HG03097 (cell line): ENCODE measurements around the gene MZT2B.
A peak's percentile ranks its signal among the peaks of the same experiment; 100 is the strongest.
"Not testable (repeated sequence)": the region's sequence is repeated elsewhere in the genome, so short reads cannot be mapped to it uniquely, and the experiment has no call there.

Experiments
- ATAC-seq: cut with Tn5 transposase; IDR thresholded peaks from one replicate; pipeline ENCODE4 v1.9.1; 2021; ENCODE audit not compliant: unreplicated experiment, low FRiP score

MZT2B gene

GRCh38 chr2:130152136-130152815 is 29.8 kb upstream of the MZT2B start:
- not testable (repeated sequence) for ATAC-seq

GRCh38 chr2:130152816-130153595 is 29.1 kb upstream of the MZT2B start:
- ATAC-seq, result no peak

DNA sequence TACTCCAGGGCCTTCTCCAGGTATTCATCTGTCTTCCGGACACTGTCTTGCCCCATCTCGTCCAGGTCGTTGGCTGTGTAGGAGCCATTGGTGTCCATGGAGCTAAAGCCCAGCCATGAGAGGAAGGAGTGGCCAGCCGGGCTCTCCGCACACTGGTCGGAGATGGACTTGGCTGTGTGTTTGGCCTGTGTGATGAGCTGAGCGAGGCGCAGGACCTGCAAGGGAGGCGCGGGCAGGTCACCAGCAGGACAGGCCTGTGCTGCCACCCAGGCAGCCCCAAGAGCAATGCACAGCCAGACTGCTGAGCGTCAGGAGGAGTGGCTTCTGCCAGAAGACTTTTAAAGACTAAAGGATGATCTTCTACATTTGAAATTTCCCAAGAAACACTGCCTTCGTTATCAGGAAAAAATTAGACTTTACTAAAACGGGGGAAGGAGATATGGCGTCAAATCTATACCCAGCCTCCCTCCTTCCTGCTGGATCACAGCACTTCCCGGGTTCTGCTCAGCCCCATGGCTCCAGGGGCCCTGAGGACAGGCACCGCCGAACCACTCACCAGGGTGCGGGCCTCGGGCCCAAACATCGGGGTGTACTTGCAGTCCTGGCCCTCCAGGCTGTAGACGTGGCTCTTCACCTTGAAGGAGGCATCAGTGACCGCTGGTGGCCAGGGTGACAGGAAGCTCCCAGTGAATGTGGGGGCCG is 28.2 kb upstream of the MZT2B start:
- ATAC-seq, result not testable (repeated sequence)

- ATAC-seq, result not testable (repeated sequence)
Measured at GRCh38 chr2:130154423-130154770, 27.7 kb upstream of the MZT2B start.

DNA sequence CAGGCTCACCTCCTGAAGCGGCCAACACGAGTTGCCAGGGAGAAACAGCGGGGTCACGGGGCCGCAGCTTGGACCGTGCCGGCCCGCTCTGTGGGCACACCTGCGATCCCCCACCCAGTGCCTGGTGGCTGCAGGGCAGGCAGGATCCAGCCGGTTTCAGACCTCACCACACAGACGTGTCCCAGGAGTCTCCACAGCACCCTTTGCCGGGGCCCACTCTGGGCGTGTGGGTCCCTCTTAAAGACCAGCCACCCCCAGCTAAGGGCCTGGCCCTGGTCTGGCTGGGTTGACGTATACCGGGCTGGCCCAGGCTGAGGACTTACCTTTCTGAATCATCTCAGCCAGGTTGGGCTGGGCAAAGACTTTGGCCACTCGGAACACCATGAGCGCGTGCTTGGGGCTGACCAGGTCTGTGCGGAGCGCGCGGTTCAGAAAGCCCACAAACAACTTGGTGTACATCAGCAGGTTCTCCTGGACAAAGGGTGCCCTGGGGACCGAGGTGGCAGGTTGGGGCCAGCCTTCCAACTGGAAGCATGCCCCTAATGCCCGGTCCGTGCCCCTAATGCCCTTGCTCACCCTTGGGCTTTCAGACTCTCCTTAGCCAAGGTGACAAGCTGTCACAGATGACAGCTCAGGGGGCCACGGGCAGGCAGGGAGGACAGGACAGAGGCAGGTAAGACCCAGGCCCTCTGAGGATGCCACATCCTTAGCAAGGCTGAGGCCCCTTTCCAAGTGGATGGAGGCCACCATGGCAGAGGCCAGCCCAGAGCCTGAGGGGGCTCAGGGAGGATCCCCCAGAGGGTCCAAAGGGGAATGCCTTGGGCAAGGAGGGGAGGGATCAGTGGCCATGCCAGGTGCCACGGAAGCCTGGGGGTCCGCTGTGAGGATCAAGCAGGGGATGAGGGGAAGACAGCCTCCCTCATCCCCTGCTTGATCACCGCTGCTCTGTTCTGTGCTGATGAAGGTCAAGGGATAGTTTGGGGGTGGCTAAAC is 27.0 kb upstream of the MZT2B start:
- ATAC-seq, result no peak

- ATAC-seq, result not testable (repeated sequence)
Measured at GRCh38 chr2:130155956-130156623, 26.0 kb upstream of the MZT2B start.

- ATAC-seq, result no peak
Measured at GRCh38 chr2:130156624-130157004, 25.4 kb upstream of the MZT2B start.

DNA sequence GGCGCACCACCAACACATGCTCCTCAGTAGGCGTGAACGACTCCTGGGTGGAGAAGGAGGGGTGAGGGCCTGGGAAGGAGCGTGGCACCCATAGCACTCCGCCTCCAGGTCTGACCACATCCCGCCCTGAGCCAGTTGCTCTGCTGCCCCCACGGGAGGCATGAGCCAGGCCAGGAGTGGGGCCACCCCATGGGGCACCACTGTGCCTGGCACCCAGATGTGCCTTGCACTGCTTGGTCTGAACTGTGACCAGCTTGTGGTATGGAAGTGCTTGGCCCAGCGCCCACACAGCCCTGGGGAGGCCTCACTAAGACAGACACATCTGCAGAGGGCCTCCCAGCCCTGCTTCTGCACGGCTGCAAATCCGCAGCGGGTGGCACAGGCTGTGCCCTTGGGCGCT is 24.7 kb upstream of the MZT2B start:
- peak; percentile 41 for ATAC-seq

GRCh38 chr2:130157825-130158514 is 24.1 kb upstream of the MZT2B start:
- ATAC-seq, result peak; percentile 85

DNA sequence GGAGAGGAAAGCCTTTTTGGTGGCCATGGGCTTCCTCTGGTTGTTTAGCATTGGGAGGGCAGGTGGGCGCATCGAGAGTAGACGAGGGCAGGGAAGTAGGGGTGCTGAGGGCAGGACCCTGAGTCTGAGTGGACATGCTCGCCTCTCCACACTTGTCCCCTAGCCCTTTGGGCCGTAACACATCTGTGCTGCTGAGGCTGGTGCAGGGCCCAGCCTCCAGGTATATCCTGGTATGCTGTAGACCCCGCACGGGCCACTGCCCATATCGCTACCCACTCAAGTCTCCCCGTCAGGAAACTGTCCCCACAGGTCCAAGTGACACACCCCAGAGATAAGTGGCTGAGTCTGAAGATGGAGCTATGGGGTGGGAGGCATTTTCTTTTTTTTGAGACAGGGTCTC is 23.4 kb upstream of the MZT2B start:
- ATAC-seq, result no peak

GRCh38 chr2:130159376-130159775 is 22.7 kb upstream of the MZT2B start:
- ATAC-seq, result not testable (repeated sequence)

DNA sequence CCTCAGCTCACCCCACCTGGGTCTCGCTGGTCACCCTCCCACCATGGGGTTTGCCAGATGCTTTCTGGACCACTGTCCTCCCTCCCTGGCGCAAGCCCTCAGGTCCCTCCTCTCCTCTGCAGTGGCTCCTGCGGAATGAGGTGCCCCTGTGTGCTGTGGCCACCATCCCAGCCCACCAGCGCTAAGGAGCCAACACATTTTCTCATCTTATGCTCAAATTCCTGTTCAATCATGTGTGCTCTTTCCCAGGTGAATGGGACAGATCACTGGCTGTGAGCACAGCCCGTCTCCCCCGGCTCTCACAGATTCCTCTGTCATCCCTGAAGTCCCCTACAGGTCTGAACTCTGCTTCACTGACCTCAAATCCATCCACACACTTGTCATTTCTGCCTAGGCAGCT is 21.9 kb upstream of the MZT2B start:
- no peak for ATAC-seq

- not testable (repeated sequence) for ATAC-seq
Measured at GRCh38 chr2:130160838-130161705, 21.0 kb upstream of the MZT2B start.

GRCh38 chr2:130162486-130162885 is 19.6 kb upstream of the MZT2B start:
- not testable (repeated sequence) for ATAC-seq

DNA sequence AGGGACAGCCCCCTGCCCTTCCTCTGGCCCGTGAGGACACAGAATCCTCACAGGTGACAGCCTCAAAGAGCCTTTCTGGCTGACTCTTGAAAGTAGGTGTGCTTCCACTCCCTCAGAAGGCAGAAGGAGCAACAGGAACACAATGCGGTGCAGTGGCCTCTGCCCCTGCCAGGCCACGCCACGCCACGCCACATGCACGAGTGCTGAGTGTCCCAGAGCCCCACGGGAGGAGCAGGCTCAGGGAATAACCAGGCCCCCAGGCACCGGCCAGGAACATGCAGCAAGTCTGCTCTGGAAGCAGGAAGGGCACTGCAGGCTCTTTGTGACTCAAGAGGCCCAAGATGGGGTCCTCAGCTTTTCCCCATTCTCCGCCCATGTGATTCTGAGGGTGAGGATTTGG is 19.1 kb upstream of the MZT2B start:
- ATAC-seq, result no peak

DNA sequence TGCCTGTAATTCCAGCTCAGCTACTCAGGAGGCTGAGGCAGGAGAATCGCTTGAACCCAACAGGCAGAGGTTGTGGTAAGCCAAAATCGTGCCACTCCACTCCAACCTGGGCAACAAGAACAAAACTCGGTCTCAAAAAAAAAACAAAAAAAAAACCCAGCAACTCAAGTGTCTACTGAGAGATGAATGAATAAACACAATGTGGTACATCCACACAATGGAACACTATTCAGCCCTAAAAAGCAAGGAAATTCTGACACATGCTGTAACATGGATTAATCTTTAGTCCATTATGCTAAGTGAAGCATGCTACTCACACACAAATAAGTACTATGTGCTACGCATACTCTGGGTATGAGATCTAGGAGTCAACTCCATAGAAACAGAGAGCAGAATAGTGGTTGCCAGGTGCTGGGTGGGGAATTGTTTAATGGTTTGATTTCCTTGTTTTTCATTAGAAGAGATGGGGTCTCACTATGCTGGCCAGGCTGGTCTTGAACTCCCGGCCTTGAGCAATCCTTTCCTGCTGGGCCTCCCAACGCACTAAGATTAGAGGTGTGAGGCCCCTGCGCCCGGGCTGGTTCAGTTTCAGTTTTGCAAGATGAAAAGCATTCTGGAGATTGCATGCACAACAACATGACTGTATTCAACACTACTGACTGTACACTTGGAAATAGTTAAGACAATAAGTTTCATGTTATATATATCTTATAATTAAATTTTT is 16.6 kb upstream of the MZT2B start:
- ATAC-seq, result no peak

DNA sequence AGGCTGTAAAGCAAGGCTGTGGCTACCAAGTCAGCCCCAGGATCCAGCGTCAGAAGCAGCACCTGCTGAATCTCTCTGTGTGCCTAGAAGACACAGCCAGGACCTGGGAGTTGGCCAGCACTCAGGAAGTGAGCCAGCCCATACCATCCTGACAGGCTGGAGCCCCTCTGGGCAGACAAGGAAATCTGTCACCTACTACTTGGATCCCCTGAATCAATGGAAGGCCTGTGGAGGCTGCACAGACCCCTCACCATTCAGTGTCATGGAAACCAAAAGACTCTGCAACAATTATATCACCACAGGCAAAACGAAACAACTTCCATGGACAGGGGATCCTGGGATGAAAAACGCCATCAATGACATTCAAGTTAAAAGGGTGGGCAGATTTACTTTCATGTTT is 15.5 kb upstream of the MZT2B start:
- ATAC-seq, result not testable (repeated sequence)

- ATAC-seq, result not testable (repeated sequence)
Measured at GRCh38 chr2:130169163-130169562, 12.9 kb upstream of the MZT2B start.
